ENCODE measurements around the gene PITRM1. TPM values are rescaled to one million over a fixed set of nuclear protein-coding genes. Genes with fewer than 3 reads are reported as not detected.
"Not testable (repeated sequence)": the region's sequence is repeated elsewhere in the genome, so short reads cannot be mapped to it uniquely, and the experiment has no call there.

PITRM1 gene
- polyA plus RNA-seq, 1 donor (not counting 4 experiments of a cell fraction or from before 2014, with no cell fraction given) = 47.2 TPM

GRCh38 chr10:3192856-3193635 is 20.5 kb upstream of the PITRM1 start:
- peak; percentile 66 to 79 (median 75) for TF ChIP-seq CTCF (optimal IDR thresholded peaks at IDR 0.05 in 1 of 3, IDR thresholded peaks at IDR 0.05 in 1 of 3, conservative IDR thresholded peaks at IDR 0.05 in 1 of 3; ENCODE audit: extremely low read depth in 1 of 3, insufficient read depth in 2 of 3, low read length in 3 of 3)
- no peak for TF ChIP-seq EZH2 (IDR thresholded peaks at IDR 0.05; ENCODE audit: low read length)
- dilution Hi-C loops (cut with MboI; ENCODE audit: extremely low pct_ligation_motif_present, low sequenced_read_pairs) = no loop called here
- Histone ChIP-seq H2AFZ (ENCODE audit: control insufficient read depth, low read length) (no peak overlapping the region), H3K79me2 (ENCODE audit: control insufficient read depth, insufficient read depth, low read length) (no peaks in the 10 kb centered on the region), H4K20me1 (ENCODE audit: control insufficient read depth, extremely low read depth, insufficient read depth, low read length) (no peaks in the 10 kb centered on the region), H3K9ac (ENCODE audit: control insufficient read depth, extremely low read depth, insufficient read depth, low read length) (no peak overlapping the region), H3K4me2 (ENCODE audit: control insufficient read depth, extremely low read depth, insufficient read depth, low read depth, low read length) (no peak overlapping the region), H3K4me3 (ENCODE audit: control insufficient read depth in 2 of 3, extremely low read depth in 1 of 3, insufficient read depth in 2 of 3, low read depth in 1 of 3, low read length in 3 of 3) (no peak overlapping the region), H3K9me1 (ENCODE audit: control insufficient read depth, extremely low read depth, insufficient read depth, low read length) (no peaks in the 10 kb centered on the region), H3K36me3 (ENCODE audit: control insufficient read depth in 2 of 2, extremely low read depth in 1 of 2, insufficient read depth in 2 of 2, low read length in 2 of 2) (no peaks in the 10 kb centered on the region), H3K27ac (ENCODE audit: control insufficient read depth, insufficient read depth, low read length) (no peak overlapping the region), H3K4me1 (ENCODE audit: control insufficient read depth, extremely low read depth, insufficient read depth, low read length) (peaks cover 7% of the 10 kb centered on the region), H3K27me3 (ENCODE audit: control insufficient read depth, extremely low read depth, insufficient read depth, low read length) (peaks cover under 1% of the 10 kb centered on the region), H3K9me3 (ENCODE audit: control insufficient read depth, low read depth, low read length) (no peaks in the 10 kb centered on the region)
- FAIRE-seq = peak; percentile 73
- no peak for DNase-seq (ENCODE audit: low read depth, low spot score)

GRCh38 chr10:3190817-3191216 is 18.2 kb upstream of the PITRM1 start:
- Histone ChIP-seq H3K27me3 (ENCODE audit: control insufficient read depth, extremely low read depth, insufficient read depth, low read length) (peaks cover 3% of the 10 kb centered on the region), H3K9me3 (ENCODE audit: control insufficient read depth, low read depth, low read length) (no peaks in the 10 kb centered on the region), H3K27ac (ENCODE audit: control insufficient read depth, insufficient read depth, low read length) (no peak overlapping the region), H4K20me1 (ENCODE audit: control insufficient read depth, extremely low read depth, insufficient read depth, low read length) (no peaks in the 10 kb centered on the region), H3K9me1 (ENCODE audit: control insufficient read depth, extremely low read depth, insufficient read depth, low read length) (no peaks in the 10 kb centered on the region), H3K79me2 (ENCODE audit: control insufficient read depth, insufficient read depth, low read length) (no peaks in the 10 kb centered on the region), H3K4me3 (ENCODE audit: control insufficient read depth in 2 of 3, extremely low read depth in 1 of 3, insufficient read depth in 2 of 3, low read depth in 1 of 3, low read length in 3 of 3) (no peak overlapping the region), H3K9ac (ENCODE audit: control insufficient read depth, extremely low read depth, insufficient read depth, low read length) (no peak overlapping the region), H3K4me1 (ENCODE audit: control insufficient read depth, extremely low read depth, insufficient read depth, low read length) (no peaks in the 10 kb centered on the region), H3K4me2 (ENCODE audit: control insufficient read depth, extremely low read depth, insufficient read depth, low read depth, low read length) (no peak overlapping the region), H3K36me3 (ENCODE audit: control insufficient read depth in 2 of 2, extremely low read depth in 1 of 2, insufficient read depth in 2 of 2, low read length in 2 of 2) (no peaks in the 10 kb centered on the region), H2AFZ (ENCODE audit: control insufficient read depth, low read length) (no peak overlapping the region)
- dilution Hi-C loops (cut with MboI; ENCODE audit: extremely low pct_ligation_motif_present, low sequenced_read_pairs) = no loop called here
- TF ChIP-seq CTCF (optimal IDR thresholded peaks at IDR 0.05 in 1 of 3, IDR thresholded peaks at IDR 0.05 in 1 of 3, conservative IDR thresholded peaks at IDR 0.05 in 1 of 3; ENCODE audit: extremely low read depth in 1 of 3, insufficient read depth in 2 of 3, low read length in 3 of 3) (no peak), EZH2 (IDR thresholded peaks at IDR 0.05; ENCODE audit: low read length) (no peak)
- DNase-seq (ENCODE audit: low read depth, low spot score) (no peak), FAIRE-seq (no peak)

- H3K27ac ChIP-seq (ENCODE audit: control insufficient read depth, insufficient read depth, low read length); H3K9ac ChIP-seq (ENCODE audit: control insufficient read depth, extremely low read depth, insufficient read depth, low read length); H3K36me3 ChIP-seq (ENCODE audit: control insufficient read depth in 2 of 2, extremely low read depth in 1 of 2, insufficient read depth in 2 of 2, low read length in 2 of 2); dilution Hi-C loops (cut with MboI; ENCODE audit: extremely low pct_ligation_motif_present, low sequenced_read_pairs); H3K9me3 ChIP-seq (ENCODE audit: control insufficient read depth, low read depth, low read length); H2AFZ ChIP-seq (ENCODE audit: control insufficient read depth, low read length); H3K4me3 ChIP-seq (ENCODE audit: control insufficient read depth in 2 of 3, extremely low read depth in 1 of 3, insufficient read depth in 2 of 3, low read depth in 1 of 3, low read length in 3 of 3); H3K4me2 ChIP-seq (ENCODE audit: control insufficient read depth, extremely low read depth, insufficient read depth, low read depth, low read length); H3K27me3 ChIP-seq (ENCODE audit: control insufficient read depth, extremely low read depth, insufficient read depth, low read length); FAIRE-seq; DNase-seq (ENCODE audit: low read depth, low spot score); H3K4me1 ChIP-seq (ENCODE audit: control insufficient read depth, extremely low read depth, insufficient read depth, low read length); H4K20me1 ChIP-seq (ENCODE audit: control insufficient read depth, extremely low read depth, insufficient read depth, low read length); H3K9me1 ChIP-seq (ENCODE audit: control insufficient read depth, extremely low read depth, insufficient read depth, low read length); H3K79me2 ChIP-seq (ENCODE audit: control insufficient read depth, insufficient read depth, low read length): not testable (repeated sequence)
These were observed 14.6 kb upstream of the PITRM1 start for GRCh38 chr10:3187229-3187628.

Data from keratinocyte (primary cell).